ENCODE data around the gene PEX14.

PEX14 gene

GRCh38 chr1:10658396-10659066 lies 183.8 kb downstream of the PEX14 start:
- no peaks in the 10 kb centered on the region for H3K9me3 ChIP-seq (ENCODE audit: control insufficient read depth, low read length)
- H2AFZ ChIP-seq: no peak overlapping the region
- no peak overlapping the region for H3K4me2 ChIP-seq (ENCODE audit: low read length)
- no peak overlapping the region for H3K4me3 ChIP-seq (ENCODE audit: low read depth, low read length)
- no peaks in the 10 kb centered on the region for H3K79me2 ChIP-seq
- H3K36me3 ChIP-seq (ENCODE audit: control insufficient read depth, insufficient read depth, low read length): no peaks in the 10 kb centered on the region
- H3K4me1 ChIP-seq: no peaks in the 10 kb centered on the region
- no peaks in the 10 kb centered on the region for H3K27me3 ChIP-seq (ENCODE audit: control insufficient read depth, insufficient read depth, low read length)
- H3K9ac ChIP-seq: no peak overlapping the region
- TF ChIP-seq CTCF (IDR thresholded peaks at IDR 0.05): no peak
- H3K27ac ChIP-seq: no peak overlapping the region

- H3K4me3 ChIP-seq (ENCODE audit: low read depth, low read length): no peak overlapping the region
- no peaks in the 10 kb centered on the region for H3K4me1 ChIP-seq
- no peaks in the 10 kb centered on the region for H3K9me3 ChIP-seq (ENCODE audit: control insufficient read depth, low read length)
- no peak overlapping the region for H2AFZ ChIP-seq
- H3K36me3 ChIP-seq (ENCODE audit: control insufficient read depth, insufficient read depth, low read length): no peaks in the 10 kb centered on the region
- no peaks in the 10 kb centered on the region for H3K79me2 ChIP-seq
- no peak overlapping the region for H3K4me2 ChIP-seq (ENCODE audit: low read length)
- TF ChIP-seq CTCF (IDR thresholded peaks at IDR 0.05): no peak
- H3K27ac ChIP-seq: no peak overlapping the region
- H3K27me3 ChIP-seq (ENCODE audit: control insufficient read depth, insufficient read depth, low read length): no peaks in the 10 kb centered on the region
- H3K9ac ChIP-seq: no peak overlapping the region
Measured at GRCh38 chr1:10659218-10659617, 184.5 kb downstream of the PEX14 start.

- no peaks in the 10 kb centered on the region for H3K4me1 ChIP-seq
- no peaks in the 10 kb centered on the region for H3K27me3 ChIP-seq (ENCODE audit: control insufficient read depth, insufficient read depth, low read length)
- H3K4me2 ChIP-seq (ENCODE audit: low read length): no peak overlapping the region
- no peaks in the 10 kb centered on the region for H3K79me2 ChIP-seq
- no peak overlapping the region for H3K9ac ChIP-seq
- no peak for TF ChIP-seq CTCF (IDR thresholded peaks at IDR 0.05)
- no peaks in the 10 kb centered on the region for H3K9me3 ChIP-seq (ENCODE audit: control insufficient read depth, low read length)
- no peak overlapping the region for H3K4me3 ChIP-seq (ENCODE audit: low read depth, low read length)
- H3K36me3 ChIP-seq (ENCODE audit: control insufficient read depth, insufficient read depth, low read length): no peaks in the 10 kb centered on the region
- H3K27ac ChIP-seq: no peak overlapping the region
- no peak overlapping the region for H2AFZ ChIP-seq
Measured at GRCh38 chr1:10659646-10660540, 185.1 kb downstream of the PEX14 start.

- Histone ChIP-seq H3K4me3 (ENCODE audit: low read depth, low read length) (no peak overlapping the region), H3K36me3 (ENCODE audit: control insufficient read depth, insufficient read depth, low read length) (no peaks in the 10 kb centered on the region), H3K27ac (no peak overlapping the region), H3K4me1 (no peaks in the 10 kb centered on the region), H2AFZ (no peak overlapping the region), H3K79me2 (no peaks in the 10 kb centered on the region), H3K4me2 (ENCODE audit: low read length) (no peak overlapping the region), H3K9ac (no peak overlapping the region), H3K9me3 (ENCODE audit: control insufficient read depth, low read length) (no peaks in the 10 kb centered on the region), H3K27me3 (ENCODE audit: control insufficient read depth, insufficient read depth, low read length) (no peaks in the 10 kb centered on the region)
- TF ChIP-seq CTCF (IDR thresholded peaks at IDR 0.05): no peak
Measured at GRCh38 chr1:10661453-10661852, 186.7 kb downstream of the PEX14 start.
